GM20431 (cell line): ENCODE results near the gene PPP4R4.

Experiments
- in situ Hi-C: fragments of 300-500 bp; cut with MseI, MboI; formaldehyde crosslinking; loops from one replicate; pipeline ENCODE4 v1.15.0; 2020; ENCODE audit warnings: low sequenced_read_pairs; ENCODE audit not compliant: unreplicated experiment

PPP4R4 gene

GRCh38 chr14:94328196-94328595, 154.1 kb downstream of the PPP4R4 start:
- in situ Hi-C loops: no loop called here
